ENCODE data around the gene C10orf53. TPM values are rescaled to one million over a fixed set of nuclear protein-coding genes. Genes with fewer than 3 reads are reported as not detected.
"Not testable (repeated sequence)": the region's sequence is repeated elsewhere in the genome, so short reads cannot be mapped to it uniquely, and the experiment has no call there.

Gene C10orf53
- total RNA-seq, 1 experiment from 2014 or later, result not detected

- DNase-seq (ENCODE audit: low read depth), result no peak
- in situ Hi-C loops (cut with HindIII; ENCODE audit: low pct_unique_long_range_greater_than_20kb, low sequenced_read_pairs), result no loop called here
These were observed 33.8 kb downstream of the C10orf53 start for GRCh38 chr10:49713266-49713665.

- DNase-seq (ENCODE audit: low read depth); in situ Hi-C loops (cut with HindIII; ENCODE audit: low pct_unique_long_range_greater_than_20kb, low sequenced_read_pairs): not testable (repeated sequence)
These were observed 35.7 kb downstream of the C10orf53 start for GRCh38 chr10:49715157-49715556.

- no peak for DNase-seq (ENCODE audit: low read depth)
- in situ Hi-C loops (cut with HindIII; ENCODE audit: low pct_unique_long_range_greater_than_20kb, low sequenced_read_pairs), result no loop called here
These were observed 47.1 kb downstream of the C10orf53 start for GRCh38 chr10:49726593-49726992.

GRCh38 chr10:49733866-49734265 lies 54.4 kb downstream of the C10orf53 start:
- in situ Hi-C loops (cut with HindIII; ENCODE audit: low pct_unique_long_range_greater_than_20kb, low sequenced_read_pairs), result no loop called here
- DNase-seq (ENCODE audit: low read depth), result no peak

GRCh38 chr10:49734676-49735075 lies 55.2 kb downstream of the C10orf53 start:
- in situ Hi-C loops (cut with HindIII; ENCODE audit: low pct_unique_long_range_greater_than_20kb, low sequenced_read_pairs), result no loop called here
- no peak for DNase-seq (ENCODE audit: low read depth)

GRCh38 chr10:49735161-49735560 lies 55.7 kb downstream of the C10orf53 start:
- DNase-seq (ENCODE audit: low read depth), result no peak
- in situ Hi-C loops (cut with HindIII; ENCODE audit: low pct_unique_long_range_greater_than_20kb, low sequenced_read_pairs), result no loop called here

GRCh38 chr10:49735848-49736563 lies 56.6 kb downstream of the C10orf53 start:
- in situ Hi-C loops (cut with HindIII; ENCODE audit: low pct_unique_long_range_greater_than_20kb, low sequenced_read_pairs), result no loop called here
- no peak for DNase-seq (ENCODE audit: low read depth)

- no peak for DNase-seq (ENCODE audit: low read depth)
- in situ Hi-C loops (cut with HindIII; ENCODE audit: low pct_unique_long_range_greater_than_20kb, low sequenced_read_pairs), result no loop called here
These were observed 57.2 kb downstream of the C10orf53 start for GRCh38 chr10:49736564-49737113.

- no peak for DNase-seq (ENCODE audit: low read depth)
- in situ Hi-C loops (cut with HindIII; ENCODE audit: low pct_unique_long_range_greater_than_20kb, low sequenced_read_pairs), result no loop called here
These were observed 58.2 kb downstream of the C10orf53 start for GRCh38 chr10:49737474-49738201.

- in situ Hi-C loops (cut with HindIII; ENCODE audit: low pct_unique_long_range_greater_than_20kb, low sequenced_read_pairs), result no loop called here
- DNase-seq (ENCODE audit: low read depth), result no peak
These were observed 59.3 kb downstream of the C10orf53 start for GRCh38 chr10:49738616-49739360.

GRCh38 chr10:49739426-49739825 lies 60.0 kb downstream of the C10orf53 start:
- no peak for DNase-seq (ENCODE audit: low read depth)
- in situ Hi-C loops (cut with HindIII; ENCODE audit: low pct_unique_long_range_greater_than_20kb, low sequenced_read_pairs), result no loop called here

- in situ Hi-C loops (cut with HindIII; ENCODE audit: low pct_unique_long_range_greater_than_20kb, low sequenced_read_pairs), result no loop called here
- no peak for DNase-seq (ENCODE audit: low read depth)
These were observed 61.1 kb downstream of the C10orf53 start for GRCh38 chr10:49740346-49741107.

GRCh38 chr10:49741108-49741995 lies 61.9 kb downstream of the C10orf53 start:
- no peak for DNase-seq (ENCODE audit: low read depth)
- in situ Hi-C loops (cut with HindIII; ENCODE audit: low pct_unique_long_range_greater_than_20kb, low sequenced_read_pairs), result no loop called here

- no peak for DNase-seq (ENCODE audit: low read depth)
- in situ Hi-C loops (cut with HindIII; ENCODE audit: low pct_unique_long_range_greater_than_20kb, low sequenced_read_pairs), result no loop called here
These were observed 63.4 kb downstream of the C10orf53 start for GRCh38 chr10:49742683-49743463.

GRCh38 chr10:49743464-49744075 lies 64.1 kb downstream of the C10orf53 start:
- no peak for DNase-seq (ENCODE audit: low read depth)
- in situ Hi-C loops (cut with HindIII; ENCODE audit: low pct_unique_long_range_greater_than_20kb, low sequenced_read_pairs), result no loop called here

- DNase-seq (ENCODE audit: low read depth), result no peak
- in situ Hi-C loops (cut with HindIII; ENCODE audit: low pct_unique_long_range_greater_than_20kb, low sequenced_read_pairs), result no loop called here
These were observed 64.7 kb downstream of the C10orf53 start for GRCh38 chr10:49744091-49744685.

Measured in Caki2 (cell line).